DOHH2 (cell line): ENCODE results near the gene FNBP1L.

Source experiments
- EZH2phosphoT487 ChIP-seq: fragments of 200-600 bp; sonication (generic); IDR thresholded peaks from 2 replicates; pipeline ENCODE4 v1.6.1; 2017; ENCODE audit warnings: borderline replicate concordance, mild to moderate bottlenecking, antibody characterized with exemption, low read length, moderate library complexity, mixed read lengths
- TF ChIP-seq, protein P1 (sequence below): fragments of 200-600 bp; sonication (generic); IDR thresholded peaks from one replicate; pipeline ENCODE4 v1.5.1; 2014; ENCODE audit warnings: antibody characterized with exemption, mild to moderate bottlenecking, low read depth, low read length; ENCODE audit not compliant: poor library complexity, severe bottlenecking

DNA sequence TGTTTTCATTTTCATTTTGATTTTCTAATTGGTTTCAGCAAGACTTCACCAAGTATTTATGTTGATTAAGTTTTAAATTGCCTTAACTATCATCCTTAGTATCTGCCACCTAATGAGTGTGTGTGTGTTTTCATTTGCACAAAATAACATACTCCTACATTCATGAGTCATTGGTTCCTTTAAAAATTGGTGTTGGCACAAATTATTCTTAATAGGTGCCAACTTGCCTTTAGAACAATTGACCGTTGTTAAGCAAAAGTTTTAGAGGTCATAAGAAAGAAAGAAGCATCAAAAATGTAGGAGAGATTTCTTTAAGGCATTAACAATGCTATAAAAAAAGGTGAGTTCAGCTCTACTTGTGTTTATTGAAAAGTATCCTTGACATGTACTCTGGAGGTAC, 77.5 kb downstream of the FNBP1L start:
- TF ChIP-seq, protein P1, sequence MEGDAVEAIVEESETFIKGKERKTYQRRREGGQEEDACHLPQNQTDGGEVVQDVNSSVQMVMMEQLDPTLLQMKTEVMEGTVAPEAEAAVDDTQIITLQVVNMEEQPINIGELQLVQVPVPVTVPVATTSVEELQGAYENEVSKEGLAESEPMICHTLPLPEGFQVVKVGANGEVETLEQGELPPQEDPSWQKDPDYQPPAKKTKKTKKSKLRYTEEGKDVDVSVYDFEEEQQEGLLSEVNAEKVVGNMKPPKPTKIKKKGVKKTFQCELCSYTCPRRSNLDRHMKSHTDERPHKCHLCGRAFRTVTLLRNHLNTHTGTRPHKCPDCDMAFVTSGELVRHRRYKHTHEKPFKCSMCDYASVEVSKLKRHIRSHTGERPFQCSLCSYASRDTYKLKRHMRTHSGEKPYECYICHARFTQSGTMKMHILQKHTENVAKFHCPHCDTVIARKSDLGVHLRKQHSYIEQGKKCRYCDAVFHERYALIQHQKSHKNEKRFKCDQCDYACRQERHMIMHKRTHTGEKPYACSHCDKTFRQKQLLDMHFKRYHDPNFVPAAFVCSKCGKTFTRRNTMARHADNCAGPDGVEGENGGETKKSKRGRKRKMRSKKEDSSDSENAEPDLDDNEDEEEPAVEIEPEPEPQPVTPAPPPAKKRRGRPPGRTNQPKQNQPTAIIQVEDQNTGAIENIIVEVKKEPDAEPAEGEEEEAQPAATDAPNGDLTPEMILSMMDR: no peak
- no peak for TF ChIP-seq EZH2phosphoT487
